Lower leg skin (tissue), 4 donors: Measurements from ENCODE around the gene FLYWCH2. TPM values are rescaled to one million over a fixed set of nuclear protein-coding genes. Genes with fewer than 3 reads are reported as not detected.
"Not testable (repeated sequence)": the region's sequence is repeated elsewhere in the genome, so short reads cannot be mapped to it uniquely, and the experiment has no call there.

ENCODE experiments used
- DNase-seq, 2 donors: peaks; one replicate each; pipeline ENCODE4 v3.0.0-alpha.2; 2019; ENCODE audit warnings: low spot score in 2 of 2
- H3K4me3 ChIP-seq: fragments of 200-600 bp; sonication (generic); 2 replicates; pipeline ENCODE4 v1.5.1; 2017; ENCODE audit warnings: mild to moderate bottlenecking, low read depth; ENCODE audit not compliant: poor library complexity, severe bottlenecking
- CTCF ChIP-seq, 3 donors: fragments of 450-650 bp; IDR thresholded peaks; one replicate each; pipeline ENCODE4 v1.5.1; 2016; ENCODE audit warnings: antibody characterized with exemption in 3 of 3, mild to moderate bottlenecking in 3 of 3, moderate library complexity in 2 of 3
- POLR2A ChIP-seq, 2 donors: fragments of 450-650 bp; IDR thresholded peaks; one replicate each; pipeline ENCODE4 v1.6.1; 2016 to 2017; ENCODE audit warnings: antibody characterized with exemption in 2 of 2, mild to moderate bottlenecking in 1 of 2, moderate library complexity in 1 of 2
- WGBS, 2 donors: methylation state at CpG; one replicate each; pipeline ENCODE4 v1.1.5; 2018; 5-methylcytosine and 5-hydroxymethylcytosine counted together
- intact Hi-C: fragments of 100-400 bp; cut with DNase I; formaldehyde crosslinking; loops from one replicate; pipeline ENCODE4 v1.15.0; 2023; ENCODE audit warnings: low total_unique reads
- total RNA-seq, 4 donors: library from RNA; depleted of rRNA; stranded (reverse); fragments of >200 nt; gene quantifications; one replicate each; pipeline ENCODE4 v1.1.0, GENCODE V29; 2016

The FLYWCH2 gene
- total RNA-seq, 4 donors from 2014 or later: 36.4 to 44.6 (median 40.3) TPM

GRCh38 chr16:2934450-2934849 is 51.4 kb downstream of the FLYWCH2 start:
- no peak for TF ChIP-seq CTCF (IDR thresholded peaks at IDR 0.05)
- TF ChIP-seq POLR2A (IDR thresholded peaks at IDR 0.05): no peak
- H3K4me3 ChIP-seq: no peak overlapping the region
- DNase-seq: no peak
- 80 to 87% methylated on average over 15 of the region's 15 CpGs for WGBS, 2 donors
- intact Hi-C loops: no loop called here

GRCh38 chr16:2936436-2937011 is 53.5 kb downstream of the FLYWCH2 start:
- DNase-seq: no peak
- no peak for TF ChIP-seq CTCF (IDR thresholded peaks at IDR 0.05)
- TF ChIP-seq POLR2A (IDR thresholded peaks at IDR 0.05): no peak
- 83 to 86% methylated on average over 14 to 21 of the region's 22 CpGs for WGBS, 2 donors
- intact Hi-C loops: no loop called here
- H3K4me3 ChIP-seq: no peak overlapping the region

- intact Hi-C loops: no loop called here
- no peak for DNase-seq
- TF ChIP-seq POLR2A (IDR thresholded peaks at IDR 0.05): no peak
- no peak for TF ChIP-seq CTCF (IDR thresholded peaks at IDR 0.05)
- WGBS, 2 donors: 84 to 91% methylated on average over 6 to 23 of the region's 24 CpGs
- no peak overlapping the region for H3K4me3 ChIP-seq
These were observed 54.2 kb downstream of the FLYWCH2 start for GRCh38 chr16:2937170-2937569.

- 86 to 94% methylated on average over 11 of the region's 12 CpGs for WGBS, 2 donors
- intact Hi-C loops: no loop called here
These were observed 55.2 kb downstream of the FLYWCH2 start for GRCh38 chr16:2938206-2938605.

GRCh38 chr16:2939968-2940367 is 57.0 kb downstream of the FLYWCH2 start:
- no peak for DNase-seq
- WGBS, 2 donors: 83 to 85% methylated on average over 2 of the region's 2 CpGs
- intact Hi-C loops: no loop called here
- H3K4me3 ChIP-seq: no peak overlapping the region
- TF ChIP-seq CTCF (IDR thresholded peaks at IDR 0.05) (no peak), POLR2A (IDR thresholded peaks at IDR 0.05) (no peak)

More at GRCh38 chr16:2938206-2938605, 55.2 kb downstream of the FLYWCH2 start:
- no peak for TF ChIP-seq POLR2A (IDR thresholded peaks at IDR 0.05)
- DNase-seq: no peak
- no peak overlapping the region for H3K4me3 ChIP-seq

- intact Hi-C loops: no loop called here
- no peak overlapping the region for H3K4me3 ChIP-seq
- TF ChIP-seq CTCF (IDR thresholded peaks at IDR 0.05) (no peak), POLR2A (IDR thresholded peaks at IDR 0.05) (no peak)
- whole genome bisulfite sequencing, 2 donors: 62 to 65% methylated on average over 4 of the region's 4 CpGs
- no peak for DNase-seq
These were observed 59.0 kb downstream of the FLYWCH2 start for GRCh38 chr16:2942045-2942444.

- intact Hi-C loops, DNase-seq, H3K4me3 ChIP-seq: not testable (repeated sequence)
- WGBS, 2 donors: 77 to 90% methylated on average over 11 to 12 of the region's 12 CpGs
These were observed 60.7 kb downstream of the FLYWCH2 start for GRCh38 chr16:2943716-2944115.
